Osteocyte (in vitro differentiated cells): Measurements from ENCODE around the gene RGR. TPM values are rescaled to one million over a fixed set of nuclear protein-coding genes. Genes with fewer than 3 reads are reported as not detected.

Experiments used
- DNase-seq: peaks from one replicate; pipeline ENCODE4 v3.0.0; 2021; ENCODE audit warnings: mixed read lengths; ENCODE audit not compliant: unreplicated experiment; ENCODE audit errors: extremely low spot score
- H3K27ac Mint-ChIP-seq: one replicate; pipeline ENCODE4 v1.8.0; 2021; ENCODE audit warnings: mild to moderate bottlenecking, mixed read lengths; ENCODE audit not compliant: unreplicated experiment
- H3K27me3 Mint-ChIP-seq: one replicate; pipeline ENCODE4 v1.8.0; 2021; ENCODE audit warnings: mixed read lengths; ENCODE audit not compliant: unreplicated experiment
- H3K36me3 Mint-ChIP-seq: one replicate; pipeline ENCODE4 v1.8.0; 2021; ENCODE audit warnings: mixed read lengths; ENCODE audit not compliant: unreplicated experiment
- H3K4me1 Mint-ChIP-seq: one replicate; pipeline ENCODE4 v1.8.0; 2021; ENCODE audit warnings: mixed read lengths; ENCODE audit not compliant: unreplicated experiment
- H3K4me3 Mint-ChIP-seq: one replicate; pipeline ENCODE4 v1.8.0; 2021; ENCODE audit warnings: mild to moderate bottlenecking, moderate library complexity, mixed read lengths; ENCODE audit not compliant: unreplicated experiment
- H3K9me3 Mint-ChIP-seq: one replicate; pipeline ENCODE4 v1.8.0; 2021; ENCODE audit warnings: mixed read lengths; ENCODE audit not compliant: unreplicated experiment
- total RNA-seq: library from RNA; stranded (reverse); gene quantifications from 2 replicates; pipeline ENCODE4 v1.2.1, GENCODE V29; 2021
- TF ChIP-seq, protein P1 (sequence below): fragments of 200-600 bp; sonication (generic); IDR thresholded peaks from 2 replicates; pipeline ENCODE4 v1.5.0; 2021; ENCODE audit warnings: antibody characterized with exemption, mild to moderate bottlenecking, moderate library complexity

The RGR gene
- total RNA-seq, 1 donor from 2014 or later, result not detected

DNA sequence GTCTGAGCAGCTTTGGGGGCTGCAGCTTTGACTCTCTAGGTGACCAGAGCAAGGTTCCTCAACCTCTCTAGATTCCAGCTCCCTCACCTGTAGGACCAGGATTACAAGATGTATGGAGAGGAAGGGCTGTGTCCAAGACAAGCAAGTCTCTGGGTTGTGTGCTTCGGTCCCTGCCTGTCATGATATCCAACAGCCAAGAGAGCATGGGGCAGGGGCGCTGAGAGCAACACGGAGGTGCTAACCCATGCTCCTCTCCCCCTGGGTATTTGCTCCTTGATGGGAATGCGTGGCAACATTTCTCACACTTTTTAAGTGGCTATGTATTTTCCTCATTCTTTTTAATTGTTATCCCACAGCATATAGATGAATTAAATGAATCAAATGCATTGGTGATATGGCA is 40.2 kb upstream of the RGR start:
- no peaks in the 10 kb centered on the region for H3K36me3 Mint-ChIP-seq
- no peak overlapping the region for H3K4me3 Mint-ChIP-seq
- H3K4me1 Mint-ChIP-seq, result no peaks in the 10 kb centered on the region
- no peaks in the 10 kb centered on the region for H3K9me3 Mint-ChIP-seq
- DNase-seq, result no peak
- TF ChIP-seq, protein P1, sequence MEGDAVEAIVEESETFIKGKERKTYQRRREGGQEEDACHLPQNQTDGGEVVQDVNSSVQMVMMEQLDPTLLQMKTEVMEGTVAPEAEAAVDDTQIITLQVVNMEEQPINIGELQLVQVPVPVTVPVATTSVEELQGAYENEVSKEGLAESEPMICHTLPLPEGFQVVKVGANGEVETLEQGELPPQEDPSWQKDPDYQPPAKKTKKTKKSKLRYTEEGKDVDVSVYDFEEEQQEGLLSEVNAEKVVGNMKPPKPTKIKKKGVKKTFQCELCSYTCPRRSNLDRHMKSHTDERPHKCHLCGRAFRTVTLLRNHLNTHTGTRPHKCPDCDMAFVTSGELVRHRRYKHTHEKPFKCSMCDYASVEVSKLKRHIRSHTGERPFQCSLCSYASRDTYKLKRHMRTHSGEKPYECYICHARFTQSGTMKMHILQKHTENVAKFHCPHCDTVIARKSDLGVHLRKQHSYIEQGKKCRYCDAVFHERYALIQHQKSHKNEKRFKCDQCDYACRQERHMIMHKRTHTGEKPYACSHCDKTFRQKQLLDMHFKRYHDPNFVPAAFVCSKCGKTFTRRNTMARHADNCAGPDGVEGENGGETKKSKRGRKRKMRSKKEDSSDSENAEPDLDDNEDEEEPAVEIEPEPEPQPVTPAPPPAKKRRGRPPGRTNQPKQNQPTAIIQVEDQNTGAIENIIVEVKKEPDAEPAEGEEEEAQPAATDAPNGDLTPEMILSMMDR, result no peak
- H3K27me3 Mint-ChIP-seq, result peaks cover 17% of the 10 kb centered on the region
- no peak overlapping the region for H3K27ac Mint-ChIP-seq

DNA sequence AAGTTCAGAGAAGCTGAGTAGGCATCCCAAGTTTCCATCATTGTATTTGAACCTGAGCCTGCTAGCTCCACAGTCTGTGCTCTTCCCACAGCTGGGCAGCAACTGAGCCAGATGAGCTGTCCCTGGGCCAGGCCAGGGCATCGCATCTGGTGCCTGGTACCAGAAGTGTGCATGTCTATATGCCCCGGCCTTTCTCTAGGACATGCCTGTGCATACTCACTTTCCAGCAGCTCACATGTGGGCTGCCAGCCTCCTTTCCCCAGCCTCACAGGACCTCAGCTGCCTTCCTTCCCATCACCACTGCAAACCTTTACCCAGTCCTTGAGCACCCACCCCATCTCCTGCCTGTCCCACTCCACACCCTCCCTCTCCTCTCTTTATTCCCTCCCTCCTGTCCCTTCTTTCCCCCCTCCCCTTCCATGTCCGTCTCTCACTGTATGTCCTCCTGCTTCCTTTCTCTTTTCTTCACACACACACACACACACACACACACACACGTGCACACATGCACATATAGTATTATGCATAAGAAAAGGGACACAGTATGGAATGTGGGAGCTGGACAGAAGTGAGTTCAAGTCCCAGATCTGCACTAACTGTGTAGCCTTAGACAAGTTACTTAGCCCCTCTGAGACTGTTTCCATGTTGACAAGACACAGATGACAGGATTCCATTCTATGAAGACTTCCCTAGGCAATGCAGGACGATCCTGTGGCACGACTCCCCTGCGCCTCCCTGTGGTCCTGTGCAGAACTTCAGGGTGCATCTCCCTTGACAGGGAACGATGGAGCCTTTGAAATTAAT is 39.6 kb upstream of the RGR start:
- H3K4me1 Mint-ChIP-seq, result no peaks in the 10 kb centered on the region
- H3K4me3 Mint-ChIP-seq, result no peak overlapping the region
- H3K9me3 Mint-ChIP-seq, result no peaks in the 10 kb centered on the region
- peaks cover 15% of the 10 kb centered on the region for H3K27me3 Mint-ChIP-seq
- no peaks in the 10 kb centered on the region for H3K36me3 Mint-ChIP-seq
- DNase-seq, result no peak
- TF ChIP-seq, protein P1, result peak; percentile 55
- no peak overlapping the region for H3K27ac Mint-ChIP-seq

DNA sequence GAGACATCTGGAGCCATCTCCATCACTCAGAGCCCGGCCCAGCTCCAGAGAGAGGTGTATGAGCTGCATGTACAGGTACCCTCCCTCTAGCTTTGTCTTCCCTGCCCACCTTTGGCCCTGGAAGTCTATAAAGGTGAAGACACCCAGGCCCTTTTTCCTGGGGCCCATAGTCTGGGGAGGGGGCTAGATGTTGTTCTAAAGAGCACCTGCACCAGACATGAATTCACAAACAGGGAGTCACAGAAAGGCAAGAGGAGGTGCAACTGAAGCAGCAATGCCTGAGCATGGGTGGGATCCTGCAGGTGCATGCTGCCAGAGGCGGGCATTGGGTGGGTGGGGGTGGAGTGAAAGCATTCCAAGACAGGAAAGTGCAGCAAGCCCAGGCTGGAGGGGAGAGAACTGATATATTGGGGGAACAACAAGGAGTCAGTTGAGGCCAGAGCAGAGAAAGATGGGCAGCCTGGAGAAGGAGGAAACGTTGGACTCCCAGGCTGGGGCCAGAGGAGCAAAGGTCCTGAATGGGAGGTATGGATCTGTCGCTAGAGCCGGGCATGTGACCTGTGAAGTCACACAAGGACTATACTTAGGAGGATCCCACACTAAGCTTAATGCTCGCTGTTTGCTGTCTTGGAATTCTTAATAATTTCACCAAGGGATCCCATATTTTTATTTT is 38.9 kb upstream of the RGR start:
- Mint-ChIP-seq H3K27ac (no peak overlapping the region), H3K27me3 (peaks cover 12% of the 10 kb centered on the region), H3K9me3 (no peaks in the 10 kb centered on the region), H3K4me3 (no peak overlapping the region), H3K36me3 (no peaks in the 10 kb centered on the region), H3K4me1 (no peaks in the 10 kb centered on the region)
- TF ChIP-seq, protein P1, result no peak
- DNase-seq, result no peak

DNA sequence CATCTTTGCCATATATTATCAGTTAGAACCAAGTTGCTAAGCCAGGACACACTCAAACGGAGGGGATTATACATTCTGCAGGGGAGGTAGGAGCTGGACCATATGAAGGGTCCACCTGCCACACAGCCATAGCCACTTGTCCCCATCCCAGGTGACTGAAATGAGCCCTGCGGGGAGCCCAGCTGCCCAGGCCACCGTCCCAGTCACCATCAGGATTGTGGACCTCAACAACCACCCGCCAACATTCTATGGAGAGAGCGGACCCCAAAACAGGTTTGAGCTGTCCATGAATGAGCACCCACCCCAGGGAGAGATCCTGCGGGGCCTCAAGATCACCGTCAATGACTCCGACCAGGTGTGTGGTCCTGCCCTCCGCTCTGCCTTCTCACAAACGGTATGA is 36.8 kb upstream of the RGR start:
- Mint-ChIP-seq H3K27me3 (peaks cover 12% of the 10 kb centered on the region), H3K4me3 (no peak overlapping the region), H3K4me1 (no peaks in the 10 kb centered on the region), H3K27ac (no peak overlapping the region), H3K9me3 (no peaks in the 10 kb centered on the region), H3K36me3 (no peaks in the 10 kb centered on the region)
- TF ChIP-seq, protein P1, result no peak
- DNase-seq, result no peak

DNA sequence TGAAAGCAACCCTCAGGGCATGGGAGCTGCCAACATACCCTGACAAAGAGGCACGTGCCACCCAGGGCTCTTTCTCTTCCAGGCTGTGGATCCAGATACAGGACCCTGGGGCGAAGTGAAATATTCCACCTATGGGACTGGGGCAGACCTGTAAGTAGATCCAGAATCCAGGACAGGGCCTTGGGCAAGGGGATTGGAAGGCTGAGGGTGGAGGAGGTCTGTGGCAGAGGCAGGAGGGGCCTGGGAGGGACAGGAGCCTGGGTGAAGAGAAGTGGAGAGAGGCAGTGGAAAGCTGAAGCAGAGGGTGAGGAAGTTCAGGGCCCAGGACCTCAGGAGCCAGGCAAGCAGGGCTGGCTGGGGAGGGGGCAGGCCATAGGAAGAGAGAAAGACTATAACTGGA is 33.3 kb upstream of the RGR start:
- Mint-ChIP-seq H3K4me3 (no peak overlapping the region), H3K4me1 (no peaks in the 10 kb centered on the region), H3K27ac (no peak overlapping the region), H3K36me3 (no peaks in the 10 kb centered on the region), H3K9me3 (no peaks in the 10 kb centered on the region), H3K27me3 (peaks cover 10% of the 10 kb centered on the region)
- DNase-seq, result no peak
- TF ChIP-seq, protein P1, result no peak
